ENCODE results near the gene DUS2. TPM values are rescaled to one million over a fixed set of nuclear protein-coding genes. Genes with fewer than 3 reads are reported as not detected.
A peak's percentile ranks its signal among the peaks of the same experiment; 100 is the strongest.
"Not testable (repeated sequence)": the region's sequence is repeated elsewhere in the genome, so short reads cannot be mapped to it uniquely, and the experiment has no call there.

The DUS2 gene
- total and polyA plus RNA-seq, 2 of the 8 experiments (the other 6 are each of a cell fraction or from before 2014, with no cell fraction given): 17.2 to 27.0 TPM

- TF ChIP-seq CTCF (IDR thresholded peaks at IDR 0.05; ENCODE audit: control extremely low read depth in 1 of 3, insufficient read depth in 1 of 3, low read depth in 1 of 3, low read length in 3 of 3): peak; percentile 90 to 97 (median 94)
- no peak for TF ChIP-seq ASH2L (IDR thresholded peaks at IDR 0.05; ENCODE audit: low read length)
- peak; percentile 53 to 65 for TF ChIP-seq RAD21 (IDR thresholded peaks at IDR 0.05 in 1 of 2, conservative IDR thresholded peaks at IDR 0.05 in 1 of 2; ENCODE audit: low read depth in 2 of 2, low read length in 2 of 2)
Measured at GRCh38 chr16:67993207-67994039, 29.7 kb upstream of the DUS2 start (continued).

- not testable (repeated sequence) for H3K27ac ChIP-seq (ENCODE audit: low read depth, low read length); H4K20me1 ChIP-seq (replicated peaks in 1 of 2; ENCODE audit: control insufficient read depth in 1 of 2, insufficient read depth in 2 of 2, low read length in 2 of 2); H2BK5ac ChIP-seq (ENCODE audit: low read depth, low read length); H3K36me3 ChIP-seq (ENCODE audit: control insufficient read depth in 2 of 4, insufficient read depth in 4 of 4, low read length in 3 of 4); H3K23me2 ChIP-seq (ENCODE audit: low read depth, low read length); H2BK120ac ChIP-seq (replicated peaks; ENCODE audit: low read depth, low read length); H4K5ac ChIP-seq (ENCODE audit: insufficient read length, low read depth, low read length); H2BK20ac ChIP-seq (ENCODE audit: low read length); H3K4me1 ChIP-seq (replicated peaks in 1 of 4; ENCODE audit: control insufficient read depth in 3 of 4, insufficient read depth in 4 of 4, low read length in 3 of 4); H3K9ac ChIP-seq (replicated peaks in 1 of 4; ENCODE audit: extremely low read depth in 1 of 4, low read depth in 3 of 4, low read length in 3 of 4); H4K91ac ChIP-seq (replicated peaks; ENCODE audit: insufficient read length, low read length); H3K4me3 ChIP-seq (ENCODE audit: extremely low read depth in 1 of 4, insufficient read depth in 2 of 4, low read depth in 3 of 4, low read length in 4 of 4); H2AFZ ChIP-seq (ENCODE audit: low read length); H4K8ac ChIP-seq (ENCODE audit: extremely low read depth, insufficient read depth, low read length); DNase-seq (ENCODE audit: low read depth in 1 of 2, low spot score in 2 of 2); FAIRE-seq; H3K23ac ChIP-seq (ENCODE audit: insufficient read length); H2BK12ac ChIP-seq (ENCODE audit: low read depth, low read length); H3K79me2 ChIP-seq (ENCODE audit: control insufficient read depth in 1 of 2, insufficient read depth in 2 of 2, low read length in 2 of 2); H3K56ac ChIP-seq (replicated peaks; ENCODE audit: insufficient read length, low read depth, low read length); H2AK5ac ChIP-seq (ENCODE audit: low read depth, low read length); H2BK15ac ChIP-seq (ENCODE audit: low read length); H3K14ac ChIP-seq (ENCODE audit: insufficient read length); H3K79me1 ChIP-seq (ENCODE audit: low read depth, low read length); H3K4ac ChIP-seq (replicated peaks; ENCODE audit: insufficient read length, low read depth, low read length); H3K9me3 ChIP-seq (ENCODE audit: insufficient read depth in 2 of 2, low read depth in 1 of 2, low read length in 1 of 2); H3K4me2 ChIP-seq (ENCODE audit: insufficient read depth in 1 of 2, low read depth in 2 of 2, low read length in 2 of 2); H3K18ac ChIP-seq (ENCODE audit: extremely low read depth, low read length)
- CTCF ChIA-PET (ENCODE audit: partially characterized antibody): interaction anchor here (0.6 to 2.2 kb wide), 27 partner anchors 8 to 336 kb away, joined by 3 to 13 read pairs (median 4); partner anchors contain the start of genes DDX28, DPEP2NB, DPEP3 and DUS2
- peaks cover 0 to 12% (median 8%) of the 10 kb centered on the region in 4 experiments; a peak in 5 of 7 replicates for H3K27me3 ChIP-seq (replicated peaks in 1 of 4; ENCODE audit: control insufficient read depth in 3 of 4, extremely low read depth in 1 of 4, insufficient read depth in 3 of 4, low read length in 3 of 4)
- WGBS, 2 experiments (ENCODE audit: extremely low coverage in 1 of 2, insufficient coverage in 1 of 2, insufficient read length in 1 of 2, insufficient replicate concordance in 2 of 2, low coverage in 1 of 2, low lambda C conversion rate in 2 of 2, missing lambda C conversion rate in 1 of 2): 88% methylated on average over 4 of the region's 6 CpGs; no CpG with 5 or more reads in 1 of the 2 experiments
- POLR2A ChIA-PET (ENCODE audit: partially characterized antibody): interaction anchor here (5.1 kb wide), 1 partner anchor 29 kb away, joined by 26 read pairs; the partner anchor contains the start of genes DDX28 and DUS2
Measured at GRCh38 chr16:67994040-67994408, 29.1 kb upstream of the DUS2 start.

Measured in H1 (cell line).